ENCODE measurements around the gene SLC6A18.

Gene SLC6A18

GRCh38 chr5:1202798-1203185 lies 22.4 kb upstream of the SLC6A18 start:
- H3K36me3 ChIP-seq (ENCODE audit: control insufficient read depth, low read length): no peaks in the 10 kb centered on the region
- no peaks in the 10 kb centered on the region for H3K9me2 ChIP-seq (replicated peaks; ENCODE audit: control insufficient read depth, low read length)
- H3F3A ChIP-seq (ENCODE audit: control insufficient read depth, insufficient read depth): no peaks in the 10 kb centered on the region
- H3K4me1 ChIP-seq (ENCODE audit: control insufficient read depth, low read length): no peaks in the 10 kb centered on the region
- H3K27me3 ChIP-seq (ENCODE audit: control insufficient read depth, low read length): no peaks in the 10 kb centered on the region
- H4K20me1 ChIP-seq (ENCODE audit: control insufficient read depth, insufficient read depth, low read depth, low read length): no peaks in the 10 kb centered on the region
- H3K4me3 ChIP-seq (ENCODE audit: low read length): no peak overlapping the region
- no peaks in the 10 kb centered on the region for H3K9me3 ChIP-seq (ENCODE audit: control insufficient read depth, insufficient read depth, low read length)
- H3K79me2 ChIP-seq (ENCODE audit: control insufficient read depth, low read length): no peaks in the 10 kb centered on the region
- H3K4me2 ChIP-seq (ENCODE audit: low read length): no peak overlapping the region
- no peak overlapping the region for H3K27ac ChIP-seq (ENCODE audit: low read depth, low read length)
- no peak for TF ChIP-seq EZH2phosphoT487 (IDR thresholded peaks at IDR 0.05; ENCODE audit: borderline replicate concordance, low read length)

GRCh38 chr5:1203311-1203967 lies 21.7 kb upstream of the SLC6A18 start:
- Histone ChIP-seq H3K27me3 (ENCODE audit: control insufficient read depth, low read length) (no peaks in the 10 kb centered on the region), H3K4me2 (ENCODE audit: low read length) (no peak overlapping the region), H3K79me2 (ENCODE audit: control insufficient read depth, low read length) (no peaks in the 10 kb centered on the region), H3K36me3 (ENCODE audit: control insufficient read depth, low read length) (no peaks in the 10 kb centered on the region), H3K9me2 (replicated peaks; ENCODE audit: control insufficient read depth, low read length) (no peaks in the 10 kb centered on the region), H3K9me3 (ENCODE audit: control insufficient read depth, insufficient read depth, low read length) (no peaks in the 10 kb centered on the region), H3K27ac (ENCODE audit: low read depth, low read length) (no peak overlapping the region), H3K4me1 (ENCODE audit: control insufficient read depth, low read length) (no peaks in the 10 kb centered on the region), H3K4me3 (ENCODE audit: low read length) (no peak overlapping the region), H3F3A (ENCODE audit: control insufficient read depth, insufficient read depth) (no peaks in the 10 kb centered on the region), H4K20me1 (ENCODE audit: control insufficient read depth, insufficient read depth, low read depth, low read length) (no peaks in the 10 kb centered on the region)
- no peak for TF ChIP-seq CTCF (IDR thresholded peaks at IDR 0.05; ENCODE audit: low read depth, low read length, poor library complexity, severe bottlenecking)
- TF ChIP-seq EZH2phosphoT487 (IDR thresholded peaks at IDR 0.05; ENCODE audit: borderline replicate concordance, low read length): no peak

GRCh38 chr5:1203968-1204692 lies 21.1 kb upstream of the SLC6A18 start:
- Histone ChIP-seq H3K4me2 (ENCODE audit: low read length) (no peak overlapping the region), H3K4me3 (ENCODE audit: low read length) (no peak overlapping the region), H3K27me3 (ENCODE audit: control insufficient read depth, low read length) (no peaks in the 10 kb centered on the region), H3K9me2 (replicated peaks; ENCODE audit: control insufficient read depth, low read length) (no peaks in the 10 kb centered on the region), H3K36me3 (ENCODE audit: control insufficient read depth, low read length) (no peaks in the 10 kb centered on the region), H3K27ac (ENCODE audit: low read depth, low read length) (no peak overlapping the region), H3K9me3 (ENCODE audit: control insufficient read depth, insufficient read depth, low read length) (no peaks in the 10 kb centered on the region), H3F3A (ENCODE audit: control insufficient read depth, insufficient read depth) (no peaks in the 10 kb centered on the region), H3K4me1 (ENCODE audit: control insufficient read depth, low read length) (no peaks in the 10 kb centered on the region), H4K20me1 (ENCODE audit: control insufficient read depth, insufficient read depth, low read depth, low read length) (no peaks in the 10 kb centered on the region), H3K79me2 (ENCODE audit: control insufficient read depth, low read length) (no peaks in the 10 kb centered on the region)
- no peak for TF ChIP-seq CTCF (IDR thresholded peaks at IDR 0.05; ENCODE audit: low read depth, low read length, poor library complexity, severe bottlenecking)
- no peak for TF ChIP-seq EZH2phosphoT487 (IDR thresholded peaks at IDR 0.05; ENCODE audit: borderline replicate concordance, low read length)

- H3K79me2 ChIP-seq (ENCODE audit: control insufficient read depth, low read length): no peaks in the 10 kb centered on the region
- no peaks in the 10 kb centered on the region for H4K20me1 ChIP-seq (ENCODE audit: control insufficient read depth, insufficient read depth, low read depth, low read length)
- no peaks in the 10 kb centered on the region for H3K9me3 ChIP-seq (ENCODE audit: control insufficient read depth, insufficient read depth, low read length)
- no peak overlapping the region for H3K4me2 ChIP-seq (ENCODE audit: low read length)
- H3K27me3 ChIP-seq (ENCODE audit: control insufficient read depth, low read length): no peaks in the 10 kb centered on the region
- no peak overlapping the region for H3K27ac ChIP-seq (ENCODE audit: low read depth, low read length)
- no peaks in the 10 kb centered on the region for H3F3A ChIP-seq (ENCODE audit: control insufficient read depth, insufficient read depth)
- H3K4me1 ChIP-seq (ENCODE audit: control insufficient read depth, low read length): no peaks in the 10 kb centered on the region
- TF ChIP-seq EZH2phosphoT487 (IDR thresholded peaks at IDR 0.05; ENCODE audit: borderline replicate concordance, low read length): no peak
- TF ChIP-seq CTCF (IDR thresholded peaks at IDR 0.05; ENCODE audit: low read depth, low read length, poor library complexity, severe bottlenecking): no peak
- no peaks in the 10 kb centered on the region for H3K36me3 ChIP-seq (ENCODE audit: control insufficient read depth, low read length)
- no peak overlapping the region for H3K4me3 ChIP-seq (ENCODE audit: low read length)
- H3K9me2 ChIP-seq (replicated peaks; ENCODE audit: control insufficient read depth, low read length): no peaks in the 10 kb centered on the region
Observed at GRCh38 chr5:1204693-1205242, 20.4 kb upstream of the SLC6A18 start.
